GM12865 (cell line): ENCODE data around the gene ADCY1.

ENCODE experiments used
- DNase-seq: peaks from one replicate; pipeline ENCODE4 v3.0.0; 2010; ENCODE audit warnings: low read depth
- H3K4me3 ChIP-seq: 2 replicates; pipeline ENCODE4 v1.5.1; 2011; ENCODE audit warnings: mild to moderate bottlenecking, low read depth, low read length, control low read depth
- TF ChIP-seq, protein P1 (sequence below): IDR thresholded peaks from 2 replicates; pipeline ENCODE4 v1.5.1; 2011; ENCODE audit warnings: low read length, control low read depth, low read depth, inconsistent platforms; ENCODE audit not compliant: insufficient read depth; ENCODE audit errors: missing control alignments

Gene ADCY1

DNA sequence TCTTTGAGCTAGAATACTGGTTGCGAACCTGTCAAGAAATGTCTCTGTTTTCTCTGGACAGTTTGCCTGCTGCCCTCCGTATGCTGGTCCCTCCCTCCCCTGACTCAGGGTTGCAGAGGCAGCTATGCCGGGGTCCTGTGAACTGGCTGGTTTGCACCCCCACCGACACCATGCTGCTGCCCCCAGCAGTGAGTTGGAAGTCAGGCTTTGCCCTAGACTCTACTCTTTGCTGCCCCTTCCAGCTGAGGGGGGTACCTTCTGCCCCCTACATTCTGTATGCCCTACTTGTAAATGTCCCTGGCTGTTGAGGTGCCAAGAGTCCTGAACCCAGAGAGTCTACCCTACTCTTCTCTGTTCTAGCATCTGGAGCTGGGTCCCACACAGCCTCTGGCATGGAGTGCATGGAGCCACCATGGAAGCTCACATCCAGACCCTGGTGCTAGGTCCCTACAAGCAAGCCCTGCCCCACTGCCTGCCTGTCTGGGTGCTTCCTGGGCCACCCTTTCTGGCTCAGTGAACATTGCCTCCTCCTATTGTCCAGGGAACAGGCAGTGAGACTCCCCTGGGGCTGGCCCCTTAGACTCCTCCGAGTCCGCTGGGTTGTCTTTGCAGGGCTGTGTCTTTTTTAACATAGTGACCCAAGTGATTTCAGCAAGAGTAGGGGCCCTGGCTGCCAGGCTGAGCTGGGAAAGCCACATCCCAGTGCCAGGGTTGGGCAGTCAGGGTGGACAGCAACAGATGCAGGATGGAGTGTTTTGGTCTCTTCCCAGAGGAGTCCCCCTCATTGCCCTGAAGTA, 138.9 kb downstream of the ADCY1 start:
- TF ChIP-seq, protein P1, sequence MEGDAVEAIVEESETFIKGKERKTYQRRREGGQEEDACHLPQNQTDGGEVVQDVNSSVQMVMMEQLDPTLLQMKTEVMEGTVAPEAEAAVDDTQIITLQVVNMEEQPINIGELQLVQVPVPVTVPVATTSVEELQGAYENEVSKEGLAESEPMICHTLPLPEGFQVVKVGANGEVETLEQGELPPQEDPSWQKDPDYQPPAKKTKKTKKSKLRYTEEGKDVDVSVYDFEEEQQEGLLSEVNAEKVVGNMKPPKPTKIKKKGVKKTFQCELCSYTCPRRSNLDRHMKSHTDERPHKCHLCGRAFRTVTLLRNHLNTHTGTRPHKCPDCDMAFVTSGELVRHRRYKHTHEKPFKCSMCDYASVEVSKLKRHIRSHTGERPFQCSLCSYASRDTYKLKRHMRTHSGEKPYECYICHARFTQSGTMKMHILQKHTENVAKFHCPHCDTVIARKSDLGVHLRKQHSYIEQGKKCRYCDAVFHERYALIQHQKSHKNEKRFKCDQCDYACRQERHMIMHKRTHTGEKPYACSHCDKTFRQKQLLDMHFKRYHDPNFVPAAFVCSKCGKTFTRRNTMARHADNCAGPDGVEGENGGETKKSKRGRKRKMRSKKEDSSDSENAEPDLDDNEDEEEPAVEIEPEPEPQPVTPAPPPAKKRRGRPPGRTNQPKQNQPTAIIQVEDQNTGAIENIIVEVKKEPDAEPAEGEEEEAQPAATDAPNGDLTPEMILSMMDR: no peak
- no peak overlapping the region for H3K4me3 ChIP-seq
- DNase-seq: no peak

- no peak for DNase-seq
- TF ChIP-seq, protein P1: no peak
- no peak overlapping the region for H3K4me3 ChIP-seq
These were observed 139.7 kb downstream of the ADCY1 start for GRCh38 chr7:45713669-45714520.

DNA sequence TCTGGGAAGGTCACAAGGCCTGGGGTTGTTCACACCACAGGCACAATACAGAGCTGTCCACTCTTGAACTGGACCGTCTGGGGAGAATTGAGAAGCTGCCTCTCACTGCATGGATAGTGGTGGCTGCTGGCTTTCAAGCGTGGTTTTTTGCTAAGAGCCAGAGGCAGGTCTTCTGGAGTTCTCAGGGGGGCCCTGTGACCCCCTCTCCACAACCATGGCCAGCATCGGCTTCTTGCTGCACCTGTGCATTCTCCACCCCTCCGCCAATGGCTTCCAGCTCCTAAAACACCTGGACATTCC, 140.3 kb downstream of the ADCY1 start:
- TF ChIP-seq, protein P1: no peak
- no peak for DNase-seq
- H3K4me3 ChIP-seq: no peak overlapping the region

GRCh38 chr7:45715471-45716352, 141.5 kb downstream of the ADCY1 start:
- H3K4me3 ChIP-seq: no peak overlapping the region
- no peak for DNase-seq
- TF ChIP-seq, protein P1: no peak

DNA sequence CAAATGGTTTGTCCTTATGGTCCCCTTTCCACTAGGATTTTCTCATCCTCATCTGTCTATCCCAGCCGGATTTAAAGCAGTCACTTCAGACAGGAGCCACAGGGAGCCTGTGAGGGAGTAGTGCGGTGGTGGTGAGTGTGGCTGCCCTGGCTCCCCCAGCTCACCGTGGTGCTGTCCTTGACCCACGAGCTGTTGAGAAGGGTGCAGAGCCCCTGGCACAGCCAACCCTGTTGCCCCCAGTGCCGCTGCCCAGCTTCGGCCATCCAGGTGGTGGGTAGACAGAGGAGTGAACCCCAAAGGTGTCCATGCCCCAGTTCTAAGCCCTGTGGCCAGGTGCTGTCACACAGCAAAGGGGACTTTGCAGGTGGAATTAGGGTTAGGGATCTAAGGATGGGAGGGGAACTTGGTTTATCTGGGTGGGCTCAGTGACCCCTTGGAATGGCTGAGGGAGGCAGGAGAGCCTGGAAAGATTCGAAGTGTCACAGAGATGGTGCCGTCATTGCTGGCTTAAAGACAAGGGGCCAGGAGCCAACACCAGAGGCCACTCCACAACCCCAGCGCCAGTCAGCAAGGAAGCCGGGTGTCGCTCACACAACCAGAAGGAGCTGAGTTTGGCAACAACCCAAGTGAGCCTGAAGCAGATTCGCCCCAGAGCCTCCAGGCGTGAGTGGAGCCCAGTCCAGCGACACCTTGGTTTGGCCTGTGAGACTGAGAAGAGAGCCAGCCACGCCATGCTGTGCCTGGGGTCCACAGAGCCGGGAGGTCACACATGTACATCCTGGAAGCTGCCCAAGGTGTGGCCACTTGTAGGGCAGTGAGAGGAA, 142.4 kb downstream of the ADCY1 start:
- no peak for DNase-seq
- TF ChIP-seq, protein P1: no peak
- H3K4me3 ChIP-seq: no peak overlapping the region

GRCh38 chr7:45717537-45718235, 143.5 kb downstream of the ADCY1 start:
- TF ChIP-seq, protein P1: no peak
- no peak overlapping the region for H3K4me3 ChIP-seq
- DNase-seq: no peak
